HepG2 (cell line): ENCODE data around the gene GSC2. TPM values are rescaled to one million over a fixed set of nuclear protein-coding genes. Genes with fewer than 3 reads are reported as not detected.

ENCODE experiments used
- ATAC-seq: fragments of 200-7000 bp; cut with Tn5 transposase; 3 replicates; pipeline ENCODE4 v1.9.1; 2020; ENCODE audit warnings: mild to moderate bottlenecking, moderate library complexity
- BruUV-seq: library from RNA; stranded (reverse); fragments of 400-500 nt; replicated peaks from 2 replicates; lab custom pipeline; 2021; lab: Mats Ljungman, UMichigan
- CTCF ChIA-PET: fragments of 300-600 bp; formaldehyde crosslinking; extraction: SDS; loops from one replicate; lab custom pipeline; 2021; ENCODE audit warnings: low total read pairs, inconsistent platforms, low intra/inter-chr PET ratio; lab: Yijun Ruan, JAX
- POLR2A ChIA-PET: fragments of 350-600 bp; sonication (Branson Sonifier 250); formaldehyde crosslinking; loops from one replicate; lab custom pipeline; 2020; ENCODE audit warnings: antibody characterized with exemption, inconsistent platforms; lab: Yijun Ruan, JAX
- DNase-seq: peaks from one replicate; pipeline ENCODE4 v3.0.0-alpha.2; 2015; ENCODE audit warnings: low spot score
- FAIRE-seq: peaks from 3 replicates; lab custom pipeline; 2011; peaks lifted over from hg19 to GRCh38; lab: Jason Lieb, UNC
- H2AFZ ChIP-seq: one replicate; pipeline ENCODE4 v1.6.1; 2011; ENCODE audit warnings: low read length, inconsistent platforms
- H3K27ac ChIP-seq: fragments of 300-600 bp; 3 replicates; pipeline ENCODE4 v1.8.0; 2011; ENCODE audit warnings: mixed run types, mild to moderate bottlenecking, mixed read lengths, low read length, inconsistent platforms; ENCODE audit not compliant: insufficient read depth; ENCODE audit errors: extremely low read length
- H3K27me3 ChIP-seq, 2 experiments: fragments of 200-600 bp in 1 of 2; 2 replicates in 1 of 2; 3 replicates in 1 of 2; pipeline versions ENCODE4 v1.6.0 to v1.8.0; 2011; ENCODE audit warnings: low read length in 2 of 2, mild to moderate bottlenecking in 2 of 2, moderate library complexity in 2 of 2, inconsistent platforms in 1 of 2; ENCODE audit not compliant: insufficient read depth in 2 of 2, control insufficient read depth in 1 of 2
- H3K36me3 ChIP-seq, 2 experiments: fragments of 200-600 bp in 1 of 2; replicated peaks in 1 of 2; 2 replicates in 1 of 2; 3 replicates in 1 of 2; pipeline versions ENCODE4 v1.5.1 to v1.8.0; 2011; ENCODE audit warnings: low read length in 2 of 2, inconsistent platforms in 1 of 2; ENCODE audit not compliant: insufficient read depth in 2 of 2, control insufficient read depth in 1 of 2
- H3K4me1 ChIP-seq: 2 replicates; pipeline ENCODE4 v1.5.1; 2012; ENCODE audit warnings: low read length, inconsistent platforms; ENCODE audit not compliant: insufficient read depth
- H3K4me2 ChIP-seq: 2 replicates; pipeline ENCODE4 v1.6.0; 2011; ENCODE audit warnings: low read depth, low read length, inconsistent platforms
- H3K4me3 ChIP-seq, 3 experiments: fragments of 200-600 bp in 1 of 3; sonication (generic), shearing (Covaris generic) in 1 of 3; replicated peaks in 1 of 3; 2 replicates each; pipeline ENCODE4 v1.5.1; 2011 to 2016; ENCODE audit warnings: low read length in 3 of 3, inconsistent platforms in 2 of 3, low read depth in 2 of 3, mild to moderate bottlenecking in 2 of 3, control low read depth in 1 of 3, mixed read lengths in 1 of 3; ENCODE audit not compliant: insufficient read depth in 1 of 3
- H3K79me2 ChIP-seq: one replicate; pipeline ENCODE4 v1.6.1; 2011; ENCODE audit warnings: low read length, inconsistent platforms; ENCODE audit not compliant: insufficient read depth
- H3K9ac ChIP-seq: 2 replicates; pipeline ENCODE4 v1.6.0; 2011; ENCODE audit warnings: mild to moderate bottlenecking, low read depth, low read length, inconsistent platforms; ENCODE audit not compliant: insufficient read depth
- H3K9me3 ChIP-seq: 2 replicates; pipeline ENCODE4 v1.5.1; 2012; ENCODE audit warnings: mild to moderate bottlenecking, low read length
- H4K20me1 ChIP-seq: 2 replicates; pipeline ENCODE4 v1.6.0; 2011; ENCODE audit warnings: inconsistent platforms, mild to moderate bottlenecking, low read length, moderate library complexity; ENCODE audit not compliant: insufficient read depth
- CBFB ChIP-seq: sonication (generic); formaldehyde crosslinking; IDR thresholded peaks from 2 replicates; pipeline ENCODE4 v1.4.0; 2020; ENCODE audit warnings: missing genetic modification reagents
- FOXM1 ChIP-seq: sonication (generic); formaldehyde crosslinking; IDR thresholded peaks from 2 replicates; pipeline ENCODE4 v1.5.0; 2020; ENCODE audit warnings: missing genetic modification reagents
- KMT2A ChIP-seq: sonication (generic); formaldehyde crosslinking; IDR thresholded peaks from 2 replicates; pipeline ENCODE4 v1.4.0; 2020; ENCODE audit warnings: missing genetic modification reagents
- PHF8 ChIP-seq: sonication (generic); formaldehyde crosslinking; IDR thresholded peaks from 2 replicates; pipeline ENCODE4 v1.5.0; 2020; ENCODE audit warnings: missing genetic modification reagents
- ZNF207 ChIP-seq: fragments of 450-650 bp; IDR thresholded peaks from 2 replicates; pipeline ENCODE4 v1.6.1; 2016; ENCODE audit warnings: antibody characterized with exemption, borderline replicate concordance
- ZNF496 ChIP-seq: sonication (generic); formaldehyde crosslinking; IDR thresholded peaks from 2 replicates; pipeline ENCODE4 v1.8.1; 2023; ENCODE audit warnings: mild to moderate bottlenecking, moderate library complexity, missing genetic modification reagents; ENCODE audit not compliant: insufficient replicate concordance
- WGBS: methylation state at CpG from one replicate; pipeline ENCODE4 v1.1.6; 2017; ENCODE audit warnings: low lambda C conversion rate; 5-methylcytosine and 5-hydroxymethylcytosine counted together
- in situ Hi-C: cut with HindIII; loops from 2 replicates; pipeline ENCODE4 v1.10.0; 2017; ENCODE audit warnings: low pct_unique_long_range_greater_than_20kb; ENCODE audit not compliant: extremely low pct_ligation_motif_present
- intact Hi-C: fragments of 100-400 bp; cut with micrococcal nuclease; formaldehyde crosslinking; loops from one replicate; pipeline ENCODE4 v1.10.0; 2022; ENCODE audit not compliant: unreplicated experiment
- polyA plus RNA-seq, 8 experiments: library from polyadenylated mRNA; depleted of rRNA in 3 of 8; stranded (reverse) in 7 of 8; unstranded in 1 of 8; fragments of >200 nt; fragmentation: Illumina TruSeq in 4 of 8; extraction: Trizol in 4 of 8; gene quantifications; 2 replicates each; pipeline versions ENCODE4 v1.2.1 to v1.2.3, GENCODE V29; 2011 to 2016; ENCODE audit warnings: low read depth in 4 of 8, missing spikeins in 1 of 8, mixed read lengths in 1 of 8; ENCODE audit not compliant: insufficient read depth in 1 of 8
- total RNA-seq, 5 experiments: library from RNA; depleted of rRNA; stranded (reverse); fragments of >200 nt; fragmentation: Illumina TruSeq; extraction: Trizol; gene quantifications; 2 replicates each; pipeline ENCODE4 v1.2.3, GENCODE V29; 2016; ENCODE audit warnings: low read depth in 1 of 5
- TF ChIP-seq, protein P1 (sequence below): sonication (generic); formaldehyde crosslinking; conservative IDR thresholded peaks from 2 replicates; pipeline ENCODE4 v1.8.0; 2022; ENCODE audit warnings: missing genetic modification reagents

Gene GSC2
- total and polyA plus RNA-seq, 2 of the 13 experiments (the other 11 are each of a cell fraction or from before 2014, with no cell fraction given), result not detected

GRCh38 chr22:19152942-19153883 lies 3.1 kb upstream of the GSC2 start:
- intact Hi-C loops, result no loop called here
- no peak overlapping the region for H2AFZ ChIP-seq
- TF ChIP-seq CBFB (CRISPR knock-in tag) (no peak), ZNF207 (no peak), PHF8 (no peak), FOXM1 (CRISPR knock-in tag) (no peak), ZNF496 (CRISPR knock-in tag) (no peak), KMT2A (no peak)
- TF ChIP-seq, protein P1, sequence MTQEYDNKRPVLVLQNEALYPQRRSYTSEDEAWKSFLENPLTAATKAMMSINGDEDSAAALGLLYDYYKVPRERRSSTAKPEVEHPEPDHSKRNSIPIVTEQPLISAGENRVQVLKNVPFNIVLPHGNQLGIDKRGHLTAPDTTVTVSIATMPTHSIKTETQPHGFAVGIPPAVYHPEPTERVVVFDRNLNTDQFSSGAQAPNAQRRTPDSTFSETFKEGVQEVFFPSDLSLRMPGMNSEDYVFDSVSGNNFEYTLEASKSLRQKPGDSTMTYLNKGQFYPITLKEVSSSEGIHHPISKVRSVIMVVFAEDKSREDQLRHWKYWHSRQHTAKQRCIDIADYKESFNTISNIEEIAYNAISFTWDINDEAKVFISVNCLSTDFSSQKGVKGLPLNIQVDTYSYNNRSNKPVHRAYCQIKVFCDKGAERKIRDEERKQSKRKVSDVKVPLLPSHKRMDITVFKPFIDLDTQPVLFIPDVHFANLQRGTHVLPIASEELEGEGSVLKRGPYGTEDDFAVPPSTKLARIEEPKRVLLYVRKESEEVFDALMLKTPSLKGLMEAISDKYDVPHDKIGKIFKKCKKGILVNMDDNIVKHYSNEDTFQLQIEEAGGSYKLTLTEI (CRISPR knock-in tag), result no peak
- in situ Hi-C loops, result no loop called here
- H3K4me2 ChIP-seq, result no peak overlapping the region
- FAIRE-seq (no peak), ATAC-seq (no peak), DNase-seq (no peak)
- no peaks in the 10 kb centered on the region for H3K79me2 ChIP-seq
- no peaks in the 10 kb centered on the region for H3K9me3 ChIP-seq
- H3K36me3 ChIP-seq, result no peaks in the 10 kb centered on the region
- ChIA-PET CTCF (no interaction called here), POLR2A (interaction anchor here (1.5 kb wide), 1 partner anchor 9 kb away, joined by 3 read pairs; the partner anchor contains the start of gene ESS2)
- no peak overlapping the region for H3K27ac ChIP-seq
- no peak overlapping the region for H3K4me3 ChIP-seq
- H4K20me1 ChIP-seq, result no peaks in the 10 kb centered on the region
- H3K9ac ChIP-seq, result no peak overlapping the region
- no TSS peak for BruUV-seq
- peaks cover 5 to 39% of the 10 kb centered on the region in 2 experiments; a peak in 4 of 5 replicates for H3K27me3 ChIP-seq
- no peaks in the 10 kb centered on the region for H3K4me1 ChIP-seq
- 3% methylated on average over 5 of the region's 11 CpGs for WGBS
